ENCODE results near the gene RALGPS2. TPM values are rescaled to one million over a fixed set of nuclear protein-coding genes. Genes with fewer than 3 reads are reported as not detected.

The RALGPS2 gene
- total RNA-seq, 1 donor from 2014 or later = 78.7 TPM

DNA sequence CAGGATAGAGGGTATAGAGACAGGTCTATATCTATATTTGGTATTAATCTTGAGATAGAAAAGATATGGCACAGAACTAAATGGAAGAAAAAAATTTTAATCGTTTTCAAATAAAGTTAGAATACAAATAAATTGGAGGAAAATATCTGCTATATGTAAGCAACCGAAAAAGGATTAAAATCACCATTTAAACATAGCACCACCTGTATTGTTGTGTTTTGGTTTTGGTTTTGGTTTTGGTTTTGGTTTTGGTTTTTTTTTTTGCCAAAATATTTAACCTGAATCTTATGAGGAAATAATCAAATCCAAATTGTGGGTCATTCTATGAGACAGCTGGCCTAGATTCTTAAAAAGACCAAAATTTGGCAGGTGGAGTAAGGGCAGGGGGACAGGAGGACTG is 174.4 kb downstream of the RALGPS2 start:
- Mint-ChIP-seq H3K9me3 (peaks cover 14% of the 10 kb centered on the region), H3K36me3 (peaks cover 34% of the 10 kb centered on the region), H3K27me3 (ENCODE audit: insufficient read depth, low read depth) (no peaks in the 10 kb centered on the region), H3K4me1 (no peaks in the 10 kb centered on the region), H3K27ac (no peak overlapping the region), H3K4me3 (no peak overlapping the region)
- H3K27ac ChIP-seq = no peak overlapping the region
- H3F3A ChIP-seq (ENCODE audit: low read depth) = no peaks in the 10 kb centered on the region
- no peak overlapping the region for H3K9ac ChIP-seq
- no peak for DNase-seq (ENCODE audit: low spot score)
- H3K9me3 ChIP-seq (ENCODE audit: low read depth) = no peaks in the 10 kb centered on the region
- no peak overlapping the region for H3K4me2 ChIP-seq
- no peak overlapping the region for H2AFZ ChIP-seq (replicated peaks)
- H3K4me1 ChIP-seq = no peaks in the 10 kb centered on the region
- peaks cover 15% of the 10 kb centered on the region for H3K36me3 ChIP-seq
- TF ChIP-seq EZH2phosphoT487 (IDR thresholded peaks at IDR 0.05) = no peak
- TF ChIP-seq, protein P1, sequence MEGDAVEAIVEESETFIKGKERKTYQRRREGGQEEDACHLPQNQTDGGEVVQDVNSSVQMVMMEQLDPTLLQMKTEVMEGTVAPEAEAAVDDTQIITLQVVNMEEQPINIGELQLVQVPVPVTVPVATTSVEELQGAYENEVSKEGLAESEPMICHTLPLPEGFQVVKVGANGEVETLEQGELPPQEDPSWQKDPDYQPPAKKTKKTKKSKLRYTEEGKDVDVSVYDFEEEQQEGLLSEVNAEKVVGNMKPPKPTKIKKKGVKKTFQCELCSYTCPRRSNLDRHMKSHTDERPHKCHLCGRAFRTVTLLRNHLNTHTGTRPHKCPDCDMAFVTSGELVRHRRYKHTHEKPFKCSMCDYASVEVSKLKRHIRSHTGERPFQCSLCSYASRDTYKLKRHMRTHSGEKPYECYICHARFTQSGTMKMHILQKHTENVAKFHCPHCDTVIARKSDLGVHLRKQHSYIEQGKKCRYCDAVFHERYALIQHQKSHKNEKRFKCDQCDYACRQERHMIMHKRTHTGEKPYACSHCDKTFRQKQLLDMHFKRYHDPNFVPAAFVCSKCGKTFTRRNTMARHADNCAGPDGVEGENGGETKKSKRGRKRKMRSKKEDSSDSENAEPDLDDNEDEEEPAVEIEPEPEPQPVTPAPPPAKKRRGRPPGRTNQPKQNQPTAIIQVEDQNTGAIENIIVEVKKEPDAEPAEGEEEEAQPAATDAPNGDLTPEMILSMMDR (IDR thresholded peaks at IDR 0.05) = no peak
- TF ChIP-seq EZH2 (IDR thresholded peaks at IDR 0.05) = no peak
- no peaks in the 10 kb centered on the region for H3K27me3 ChIP-seq
- H3K4me3 ChIP-seq = no peak overlapping the region
- H3K79me2 ChIP-seq (ENCODE audit: low read depth) = no peaks in the 10 kb centered on the region
- H4K20me1 ChIP-seq (ENCODE audit: low read depth) = no peaks in the 10 kb centered on the region

DNA sequence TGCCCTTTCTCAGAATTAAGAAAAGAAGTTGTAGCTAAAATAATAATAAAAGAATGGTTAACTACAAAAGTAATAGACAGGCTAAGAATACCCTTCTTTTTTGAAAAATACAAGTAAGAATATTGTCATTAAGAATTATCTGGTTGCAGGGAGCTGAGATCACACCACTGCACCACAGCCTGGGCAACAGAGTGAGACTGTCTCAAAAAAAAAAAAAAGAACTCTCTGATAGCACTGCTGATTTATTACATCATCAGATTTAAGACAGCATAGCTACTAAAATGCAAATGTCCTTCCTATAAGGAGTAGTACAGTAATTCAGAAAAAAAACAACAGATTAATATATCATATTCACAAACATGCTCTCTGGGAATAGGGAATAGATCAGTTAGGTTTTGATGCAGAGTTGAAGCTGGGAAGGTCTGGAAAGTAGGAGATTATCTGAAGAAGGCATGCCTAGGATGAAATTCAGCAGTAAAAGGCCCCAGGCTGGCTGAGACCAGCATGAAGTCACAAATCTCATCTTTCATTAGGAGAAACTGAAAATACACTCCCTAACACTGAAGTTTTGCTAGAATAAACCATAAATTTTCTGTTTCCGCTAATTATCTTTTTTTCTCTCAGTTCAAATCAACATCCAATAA is 176.6 kb downstream of the RALGPS2 start:
- H3K4me1 ChIP-seq = no peaks in the 10 kb centered on the region
- no peak overlapping the region for H3K27ac ChIP-seq
- no peak for DNase-seq (ENCODE audit: low spot score)
- Mint-ChIP-seq H3K27me3 (ENCODE audit: insufficient read depth, low read depth) (no peaks in the 10 kb centered on the region), H3K9me3 (peaks cover 9% of the 10 kb centered on the region), H3K36me3 (peaks cover 30% of the 10 kb centered on the region), H3K4me1 (no peaks in the 10 kb centered on the region), H3K4me3 (no peak overlapping the region), H3K27ac (no peak overlapping the region)
- no peak overlapping the region for H3K4me3 ChIP-seq
- no peak overlapping the region for H3K9ac ChIP-seq
- H3K27me3 ChIP-seq = no peaks in the 10 kb centered on the region
- H3F3A ChIP-seq (ENCODE audit: low read depth) = no peaks in the 10 kb centered on the region
- H3K4me2 ChIP-seq = no peak overlapping the region
- no peaks in the 10 kb centered on the region for H4K20me1 ChIP-seq (ENCODE audit: low read depth)
- H2AFZ ChIP-seq (replicated peaks) = no peak overlapping the region
- H3K9me3 ChIP-seq (ENCODE audit: low read depth) = no peaks in the 10 kb centered on the region
- no peak for TF ChIP-seq EZH2 (IDR thresholded peaks at IDR 0.05)
- TF ChIP-seq, protein P1 (IDR thresholded peaks at IDR 0.05) = no peak
- TF ChIP-seq EZH2phosphoT487 (IDR thresholded peaks at IDR 0.05) = no peak
- H3K79me2 ChIP-seq (ENCODE audit: low read depth) = no peaks in the 10 kb centered on the region
- H3K36me3 ChIP-seq = peaks cover 9% of the 10 kb centered on the region

DNA sequence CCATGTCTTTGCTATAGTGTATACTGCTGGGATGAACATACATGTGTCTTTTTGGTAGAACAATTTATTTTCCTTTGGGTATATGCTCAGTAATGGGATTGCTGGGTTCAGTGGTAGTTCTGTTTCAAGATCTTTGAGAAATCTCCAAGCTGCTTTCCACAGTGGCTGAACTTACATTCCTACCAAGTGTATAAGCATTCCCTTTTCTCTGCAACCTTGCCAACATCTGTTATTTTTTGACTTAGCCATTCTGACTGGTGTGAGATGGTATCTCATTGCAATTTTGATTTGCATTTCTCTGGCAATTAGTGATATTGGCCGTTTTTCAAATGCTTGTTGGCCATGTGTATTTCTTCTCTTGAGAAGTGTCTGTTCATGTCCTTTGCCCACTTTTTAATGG is 183.3 kb downstream of the RALGPS2 start:
- H3K9ac ChIP-seq = no peak overlapping the region
- no peak overlapping the region for H3K4me3 ChIP-seq
- TF ChIP-seq EZH2 (IDR thresholded peaks at IDR 0.05) = no peak
- no peak for TF ChIP-seq EZH2phosphoT487 (IDR thresholded peaks at IDR 0.05)
- H3K79me2 ChIP-seq (ENCODE audit: low read depth) = no peaks in the 10 kb centered on the region
- H2AFZ ChIP-seq (replicated peaks) = no peak overlapping the region
- no peaks in the 10 kb centered on the region for H4K20me1 ChIP-seq (ENCODE audit: low read depth)
- no peaks in the 10 kb centered on the region for H3K27me3 ChIP-seq
- Mint-ChIP-seq H3K36me3 (peaks cover 65% of the 10 kb centered on the region), H3K4me1 (no peaks in the 10 kb centered on the region), H3K27me3 (ENCODE audit: insufficient read depth, low read depth) (no peaks in the 10 kb centered on the region), H3K9me3 (peaks cover 10% of the 10 kb centered on the region), H3K27ac (no peak overlapping the region), H3K4me3 (no peak overlapping the region)
- no peaks in the 10 kb centered on the region for H3K9me3 ChIP-seq (ENCODE audit: low read depth)
- H3F3A ChIP-seq (ENCODE audit: low read depth) = no peaks in the 10 kb centered on the region
- H3K4me1 ChIP-seq = peaks cover 3% of the 10 kb centered on the region
- H3K4me2 ChIP-seq = no peak overlapping the region
- DNase-seq (ENCODE audit: low spot score) = no peak
- no peaks in the 10 kb centered on the region for H3K36me3 ChIP-seq
- H3K27ac ChIP-seq = no peak overlapping the region

DNA sequence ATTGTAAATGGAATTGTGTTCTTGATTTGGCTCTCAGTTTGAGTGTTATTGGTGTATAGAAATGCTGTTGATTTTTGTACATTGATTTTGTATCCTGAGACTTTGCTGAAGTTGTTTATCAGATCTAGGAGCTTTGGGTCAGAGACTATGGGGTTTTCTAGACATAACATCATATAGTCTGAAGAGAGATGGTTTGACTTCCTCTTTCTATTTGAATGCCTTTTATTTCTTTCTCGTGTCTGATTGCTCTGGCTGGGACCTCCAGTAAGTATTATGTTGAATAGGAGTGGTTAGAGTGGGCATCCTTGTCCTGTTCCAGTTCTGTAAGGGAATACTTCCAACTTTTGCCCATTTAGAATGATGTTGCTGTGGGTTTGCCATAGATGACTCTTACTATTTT is 185.0 kb downstream of the RALGPS2 start:
- H3K36me3 Mint-ChIP-seq = peaks cover 55% of the 10 kb centered on the region
- no peaks in the 10 kb centered on the region for H4K20me1 ChIP-seq (ENCODE audit: low read depth)
- H3F3A ChIP-seq (ENCODE audit: low read depth) = no peaks in the 10 kb centered on the region
- no peak for DNase-seq (ENCODE audit: low spot score)
- H3K4me2 ChIP-seq = no peak overlapping the region
- no peaks in the 10 kb centered on the region for H3K4me1 Mint-ChIP-seq
- no peak overlapping the region for H3K4me3 Mint-ChIP-seq
- H3K9me3 Mint-ChIP-seq = peaks cover 3% of the 10 kb centered on the region
- no peak overlapping the region for H3K4me3 ChIP-seq
- H2AFZ ChIP-seq (replicated peaks) = no peak overlapping the region
- no peaks in the 10 kb centered on the region for H3K27me3 ChIP-seq
- H3K36me3 ChIP-seq = no peaks in the 10 kb centered on the region
- no peak overlapping the region for H3K27ac ChIP-seq
- no peaks in the 10 kb centered on the region for H3K9me3 ChIP-seq (ENCODE audit: low read depth)
- H3K27me3 Mint-ChIP-seq (ENCODE audit: insufficient read depth, low read depth) = no peaks in the 10 kb centered on the region
- no peaks in the 10 kb centered on the region for H3K79me2 ChIP-seq (ENCODE audit: low read depth)
- TF ChIP-seq EZH2phosphoT487 (IDR thresholded peaks at IDR 0.05) = no peak
- TF ChIP-seq, protein P1 (IDR thresholded peaks at IDR 0.05) = no peak
- no peak for TF ChIP-seq EZH2 (IDR thresholded peaks at IDR 0.05)
- H3K27ac Mint-ChIP-seq = no peak overlapping the region
- H3K4me1 ChIP-seq = peaks cover 3% of the 10 kb centered on the region
- no peak overlapping the region for H3K9ac ChIP-seq

Measured in neural progenitor cell (in vitro differentiated cells).